Measurements from ENCODE around the gene PPIL4. TPM values are rescaled to one million over a fixed set of nuclear protein-coding genes. Genes with fewer than 3 reads are reported as not detected.
"Not testable (repeated sequence)": the region's sequence is repeated elsewhere in the genome, so short reads cannot be mapped to it uniquely, and the experiment has no call there.

Gene PPIL4
- total RNA-seq, 2 donors from 2014 or later = 20.2 to 33.8 TPM

GRCh38 chr6:149500096-149500495 is 45.7 kb downstream of the PPIL4 start:
- ATAC-seq (ENCODE audit: insufficient number of reproducible peaks, low FRiP score, low read depth) = no peak

GRCh38 chr6:149499066-149499465 is 46.8 kb downstream of the PPIL4 start:
- no peak for ATAC-seq (ENCODE audit: insufficient number of reproducible peaks, low FRiP score, low read depth)
- H3K9me3 ChIP-seq = no peaks in the 10 kb centered on the region
- no peak overlapping the region for H3K4me3 ChIP-seq
- TF ChIP-seq CTCF (IDR thresholded peaks at IDR 0.05) = no peak
- no peaks in the 10 kb centered on the region for H3K27me3 ChIP-seq (replicated peaks; ENCODE audit: insufficient read depth)
- no peaks in the 10 kb centered on the region for H3K4me1 ChIP-seq (ENCODE audit: control insufficient read depth in 1 of 2, low read depth in 2 of 2)
- no peak overlapping the region for H3K27ac ChIP-seq
- no peaks in the 10 kb centered on the region for H3K36me3 ChIP-seq
- no peak for DNase-seq (ENCODE audit: low spot score)

More at GRCh38 chr6:149500096-149500495, 45.7 kb downstream of the PPIL4 start:
- Histone ChIP-seq H3K9me3 (no peaks in the 10 kb centered on the region), H3K36me3 (no peaks in the 10 kb centered on the region), H3K4me3 (no peak overlapping the region), H3K4me1 (ENCODE audit: control insufficient read depth in 1 of 2, low read depth in 2 of 2) (no peaks in the 10 kb centered on the region), H3K27ac (no peak overlapping the region), H3K27me3 (replicated peaks; ENCODE audit: insufficient read depth) (no peaks in the 10 kb centered on the region)
- no peak for TF ChIP-seq CTCF (IDR thresholded peaks at IDR 0.05)
- DNase-seq (ENCODE audit: low spot score) = no peak

GRCh38 chr6:149497365-149497764 is 48.5 kb downstream of the PPIL4 start:
- no peak overlapping the region for H3K27ac ChIP-seq
- H3K27me3 ChIP-seq (replicated peaks; ENCODE audit: insufficient read depth) = no peaks in the 10 kb centered on the region
- TF ChIP-seq CTCF (IDR thresholded peaks at IDR 0.05) = no peak
- DNase-seq (ENCODE audit: low spot score) = no peak
- ATAC-seq (ENCODE audit: insufficient number of reproducible peaks, low FRiP score, low read depth) = no peak
- H3K9me3 ChIP-seq = no peaks in the 10 kb centered on the region
- H3K4me3 ChIP-seq = no peak overlapping the region
- H3K36me3 ChIP-seq = no peaks in the 10 kb centered on the region
- no peaks in the 10 kb centered on the region for H3K4me1 ChIP-seq (ENCODE audit: control insufficient read depth in 1 of 2, low read depth in 2 of 2)

GRCh38 chr6:149496597-149496996 is 49.2 kb downstream of the PPIL4 start:
- not testable (repeated sequence) for H3K27ac ChIP-seq; H3K4me1 ChIP-seq (ENCODE audit: control insufficient read depth in 1 of 2, low read depth in 2 of 2); H3K9me3 ChIP-seq; H3K4me3 ChIP-seq; DNase-seq (ENCODE audit: low spot score); H3K27me3 ChIP-seq (replicated peaks; ENCODE audit: insufficient read depth); ATAC-seq (ENCODE audit: insufficient number of reproducible peaks, low FRiP score, low read depth); H3K36me3 ChIP-seq

GRCh38 chr6:149495349-149496016 is 50.4 kb downstream of the PPIL4 start:
- not testable (repeated sequence) for ATAC-seq (ENCODE audit: insufficient number of reproducible peaks, low FRiP score, low read depth); DNase-seq (ENCODE audit: low spot score); H3K9me3 ChIP-seq; H3K27ac ChIP-seq; H3K4me1 ChIP-seq (ENCODE audit: control insufficient read depth in 1 of 2, low read depth in 2 of 2); H3K4me3 ChIP-seq; H3K36me3 ChIP-seq; H3K27me3 ChIP-seq (replicated peaks; ENCODE audit: insufficient read depth)

GRCh38 chr6:149494810-149495209 is 51.0 kb downstream of the PPIL4 start:
- H3K4me3 ChIP-seq; H3K4me1 ChIP-seq (ENCODE audit: control insufficient read depth in 1 of 2, low read depth in 2 of 2); H3K36me3 ChIP-seq; H3K9me3 ChIP-seq; H3K27ac ChIP-seq; H3K27me3 ChIP-seq (replicated peaks; ENCODE audit: insufficient read depth); DNase-seq (ENCODE audit: low spot score); ATAC-seq (ENCODE audit: insufficient number of reproducible peaks, low FRiP score, low read depth): not testable (repeated sequence)
